ENCODE results near the gene RGS8. TPM values are rescaled to one million over a fixed set of nuclear protein-coding genes. Genes with fewer than 3 reads are reported as not detected.

Gene RGS8
- total RNA-seq, 1 experiment from 2014 or later, result not detected

GRCh38 chr1:182656842-182657397 lies 27.5 kb downstream of the RGS8 start:
- no peaks in the 10 kb centered on the region for H3K4me1 ChIP-seq (replicated peaks; ENCODE audit: insufficient read depth)
- no peaks in the 10 kb centered on the region for H4K20me1 ChIP-seq (ENCODE audit: insufficient read depth)
- DNase-seq, result no peak
- ChIA-PET CTCF (no interaction called here), POLR2A (ENCODE audit: unreplicated experiment) (no interaction called here)
- no peak overlapping the region for H3K27ac ChIP-seq
- no peak overlapping the region for H3K4me3 ChIP-seq
- H3K4me2 ChIP-seq, result no peak overlapping the region
- TF ChIP-seq, protein P1, sequence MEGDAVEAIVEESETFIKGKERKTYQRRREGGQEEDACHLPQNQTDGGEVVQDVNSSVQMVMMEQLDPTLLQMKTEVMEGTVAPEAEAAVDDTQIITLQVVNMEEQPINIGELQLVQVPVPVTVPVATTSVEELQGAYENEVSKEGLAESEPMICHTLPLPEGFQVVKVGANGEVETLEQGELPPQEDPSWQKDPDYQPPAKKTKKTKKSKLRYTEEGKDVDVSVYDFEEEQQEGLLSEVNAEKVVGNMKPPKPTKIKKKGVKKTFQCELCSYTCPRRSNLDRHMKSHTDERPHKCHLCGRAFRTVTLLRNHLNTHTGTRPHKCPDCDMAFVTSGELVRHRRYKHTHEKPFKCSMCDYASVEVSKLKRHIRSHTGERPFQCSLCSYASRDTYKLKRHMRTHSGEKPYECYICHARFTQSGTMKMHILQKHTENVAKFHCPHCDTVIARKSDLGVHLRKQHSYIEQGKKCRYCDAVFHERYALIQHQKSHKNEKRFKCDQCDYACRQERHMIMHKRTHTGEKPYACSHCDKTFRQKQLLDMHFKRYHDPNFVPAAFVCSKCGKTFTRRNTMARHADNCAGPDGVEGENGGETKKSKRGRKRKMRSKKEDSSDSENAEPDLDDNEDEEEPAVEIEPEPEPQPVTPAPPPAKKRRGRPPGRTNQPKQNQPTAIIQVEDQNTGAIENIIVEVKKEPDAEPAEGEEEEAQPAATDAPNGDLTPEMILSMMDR (conservative IDR thresholded peaks at IDR 0.05), result no peak
- TF ChIP-seq EZH2 (IDR thresholded peaks at IDR 0.05; ENCODE audit: low read depth), result no peak
- H3K9me3 ChIP-seq (ENCODE audit: insufficient read depth, low read depth), result no peaks in the 10 kb centered on the region
- H3K27me3 ChIP-seq (ENCODE audit: insufficient read depth, low read depth), result no peaks in the 10 kb centered on the region
- no peaks in the 10 kb centered on the region for H3K9me2 ChIP-seq (ENCODE audit: insufficient read depth)
- no peak overlapping the region for H2AFZ ChIP-seq
- intact Hi-C loops (cut with micrococcal nuclease; ENCODE audit: unreplicated experiment), result no loop called here
- no peaks in the 10 kb centered on the region for H3K36me3 ChIP-seq (ENCODE audit: low read depth)
- H3F3A ChIP-seq (ENCODE audit: insufficient read depth, low read depth), result no peaks in the 10 kb centered on the region
- no TSS peak for BruUV-seq (replicated peaks)
- no peaks in the 10 kb centered on the region for H3K79me2 ChIP-seq (ENCODE audit: low read depth)

- H3K4me3 ChIP-seq, result no peak overlapping the region
- no peaks in the 10 kb centered on the region for H4K20me1 ChIP-seq (ENCODE audit: insufficient read depth)
- CTCF ChIA-PET, result no interaction called here
- no peak overlapping the region for H2AFZ ChIP-seq
- H3K27ac ChIP-seq, result no peak overlapping the region
- H3K9me2 ChIP-seq (ENCODE audit: insufficient read depth), result no peaks in the 10 kb centered on the region
- H3K9me3 ChIP-seq (ENCODE audit: insufficient read depth, low read depth), result no peaks in the 10 kb centered on the region
- H3K27me3 ChIP-seq (ENCODE audit: insufficient read depth, low read depth), result no peaks in the 10 kb centered on the region
- intact Hi-C loops (cut with micrococcal nuclease; ENCODE audit: unreplicated experiment), result no loop called here
- H3K79me2 ChIP-seq (ENCODE audit: low read depth), result no peaks in the 10 kb centered on the region
- POLR2A ChIA-PET (ENCODE audit: unreplicated experiment), result no interaction called here
- H3K4me2 ChIP-seq, result no peak overlapping the region
- no peaks in the 10 kb centered on the region for H3K36me3 ChIP-seq (ENCODE audit: low read depth)
- H3F3A ChIP-seq (ENCODE audit: insufficient read depth, low read depth), result no peaks in the 10 kb centered on the region
- H3K4me1 ChIP-seq (replicated peaks; ENCODE audit: insufficient read depth), result no peaks in the 10 kb centered on the region
- BruUV-seq (replicated peaks), result no TSS peak
- DNase-seq, result no peak
- TF ChIP-seq, protein P1 (conservative IDR thresholded peaks at IDR 0.05), result no peak
- TF ChIP-seq EZH2 (IDR thresholded peaks at IDR 0.05; ENCODE audit: low read depth), result no peak
These were observed 30.4 kb downstream of the RGS8 start for GRCh38 chr1:182653986-182654385.

- intact Hi-C loops (cut with micrococcal nuclease; ENCODE audit: unreplicated experiment), result no loop called here
- no peak overlapping the region for H3K27ac ChIP-seq
- no peaks in the 10 kb centered on the region for H3K79me2 ChIP-seq (ENCODE audit: low read depth)
- no peaks in the 10 kb centered on the region for H3F3A ChIP-seq (ENCODE audit: insufficient read depth, low read depth)
- no peak overlapping the region for H2AFZ ChIP-seq
- no TSS peak for BruUV-seq (replicated peaks)
- H3K9me3 ChIP-seq (ENCODE audit: insufficient read depth, low read depth), result no peaks in the 10 kb centered on the region
- H3K9me2 ChIP-seq (ENCODE audit: insufficient read depth), result no peaks in the 10 kb centered on the region
- ChIA-PET POLR2A (ENCODE audit: unreplicated experiment) (no interaction called here), CTCF (no interaction called here)
- no peaks in the 10 kb centered on the region for H4K20me1 ChIP-seq (ENCODE audit: insufficient read depth)
- no peak for DNase-seq
- TF ChIP-seq, protein P1 (conservative IDR thresholded peaks at IDR 0.05), result no peak
- no peak for TF ChIP-seq EZH2 (IDR thresholded peaks at IDR 0.05; ENCODE audit: low read depth)
- H3K27me3 ChIP-seq (ENCODE audit: insufficient read depth, low read depth), result no peaks in the 10 kb centered on the region
- H3K4me3 ChIP-seq, result no peak overlapping the region
- no peak overlapping the region for H3K4me2 ChIP-seq
- no peaks in the 10 kb centered on the region for H3K36me3 ChIP-seq (ENCODE audit: low read depth)
- H3K4me1 ChIP-seq (replicated peaks; ENCODE audit: insufficient read depth), result no peaks in the 10 kb centered on the region
These were observed 31.5 kb downstream of the RGS8 start for GRCh38 chr1:182652933-182653332.
